IPS-NIHi7 (cell line): ENCODE data around the gene SLC45A3.

Source experiments
- DNase-seq: peaks from one replicate; pipeline ENCODE4 v3.0.0; 2012; ENCODE audit warnings: mixed read lengths; ENCODE audit errors: extremely low spot score

The SLC45A3 gene

GRCh38 chr1:205700865-205701401 is 20.6 kb upstream of the SLC45A3 start:
- DNase-seq = no peak

GRCh38 chr1:205699416-205699815 is 19.1 kb upstream of the SLC45A3 start:
- DNase-seq = no peak

GRCh38 chr1:205698921-205699320 is 18.6 kb upstream of the SLC45A3 start:
- DNase-seq = no peak

- DNase-seq = no peak
Measured at GRCh38 chr1:205693421-205693991, 13.2 kb upstream of the SLC45A3 start.

- no peak for DNase-seq
Measured at GRCh38 chr1:205692423-205692822, 12.1 kb upstream of the SLC45A3 start.

- no peak for DNase-seq
Measured at GRCh38 chr1:205690122-205690756, 9.9 kb upstream of the SLC45A3 start.

- DNase-seq = no peak
Measured at GRCh38 chr1:205689479-205689878, 9.2 kb upstream of the SLC45A3 start.

- DNase-seq = no peak
Measured at GRCh38 chr1:205688171-205689080, 8.1 kb upstream of the SLC45A3 start.

GRCh38 chr1:205687242-205687641 is 6.9 kb upstream of the SLC45A3 start:
- DNase-seq = no peak

- no peak for DNase-seq
Measured at GRCh38 chr1:205681364-205681763, 1.1 kb upstream of the SLC45A3 start.

GRCh38 chr1:205678286-205679111 is 1.8 kb downstream of the SLC45A3 start:
- DNase-seq = no peak

GRCh38 chr1:205677167-205677566 is 3.1 kb downstream of the SLC45A3 start:
- DNase-seq = no peak

GRCh38 chr1:205676597-205676996 is 3.7 kb downstream of the SLC45A3 start:
- no peak for DNase-seq

GRCh38 chr1:205676002-205676401 is 4.3 kb downstream of the SLC45A3 start:
- DNase-seq = no peak

- no peak for DNase-seq
Measured at GRCh38 chr1:205675247-205675646, 5.1 kb downstream of the SLC45A3 start.

GRCh38 chr1:205672970-205673369 is 7.3 kb downstream of the SLC45A3 start:
- DNase-seq = no peak

GRCh38 chr1:205672395-205672889 is 7.9 kb downstream of the SLC45A3 start:
- DNase-seq = no peak

- DNase-seq = peak; percentile 55
Measured at GRCh38 chr1:205670611-205671430, 9.5 kb downstream of the SLC45A3 start.

GRCh38 chr1:205670150-205670446 is 10.2 kb downstream of the SLC45A3 start:
- DNase-seq = no peak

GRCh38 chr1:205669341-205670149 is 10.8 kb downstream of the SLC45A3 start:
- no peak for DNase-seq
